Tongue (tissue), 2 donors: ENCODE measurements around the gene HSPA2. TPM values are rescaled to one million over a fixed set of nuclear protein-coding genes. Genes with fewer than 3 reads are reported as not detected.
A peak's percentile ranks its signal among the peaks of the same experiment; 100 is the strongest.

Source experiments
- DNase-seq: peaks from one replicate; pipeline ENCODE4 v3.0.0-alpha.2; 2015
- total RNA-seq: library from RNA; depleted of rRNA; stranded (reverse); fragments of >200 nt; gene quantifications from one replicate; pipeline ENCODE4 v1.2.3, GENCODE V29; 2014

Gene HSPA2
- 67.6 TPM for total RNA-seq

DNA sequence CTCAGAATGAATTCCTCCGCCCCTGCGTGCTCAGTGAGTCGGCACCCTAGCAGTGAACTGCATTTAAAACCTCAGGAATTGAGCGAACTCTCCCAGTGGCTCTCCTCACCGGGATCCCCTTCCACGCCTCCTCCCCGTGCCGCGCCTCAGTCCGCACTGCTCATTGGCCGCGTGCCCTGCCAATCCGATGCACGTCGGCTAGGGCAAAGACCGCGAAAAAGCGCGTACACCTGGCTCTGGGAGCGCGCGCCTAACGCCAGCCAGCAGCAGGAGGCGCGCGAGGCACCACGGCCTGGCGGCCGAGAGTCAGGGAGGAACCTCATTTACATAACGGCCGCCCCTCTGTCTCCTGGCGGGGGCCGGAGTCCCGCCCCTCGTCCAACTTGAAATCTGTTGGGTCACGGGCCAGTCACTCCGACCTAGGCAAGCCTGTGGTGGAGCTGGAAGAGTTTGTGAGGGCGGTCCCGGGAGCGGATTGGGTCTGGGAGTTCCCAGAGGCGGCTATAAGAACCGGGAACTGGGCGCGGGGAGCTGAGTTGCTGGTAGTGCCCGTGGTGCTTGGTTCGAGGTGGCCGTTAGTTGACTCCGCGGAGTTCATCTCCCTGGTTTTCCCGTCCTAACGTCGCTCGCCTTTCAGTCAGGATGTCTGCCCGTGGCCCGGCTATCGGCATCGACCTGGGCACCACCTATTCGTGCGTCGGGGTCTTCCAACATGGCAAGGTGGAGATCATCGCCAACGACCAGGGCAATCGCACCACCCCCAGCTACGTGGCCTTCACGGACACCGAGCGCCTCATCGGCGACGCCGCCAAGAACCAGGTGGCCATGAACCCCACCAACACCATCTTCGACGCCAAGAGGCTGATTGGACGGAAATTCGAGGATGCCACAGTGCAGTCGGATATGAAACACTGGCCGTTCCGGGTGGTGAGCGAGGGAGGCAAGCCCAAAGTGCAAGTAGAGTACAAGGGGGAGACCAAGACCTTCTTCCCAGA, at the start of gene HSPA2:
Gene HSPA2, plus strand, starts transcription at position 534 of the 995 bp plus-strand sequence. Its CDS starts 109 bp downstream, at position 643.
- peak; percentile 99 for DNase-seq

DNA sequence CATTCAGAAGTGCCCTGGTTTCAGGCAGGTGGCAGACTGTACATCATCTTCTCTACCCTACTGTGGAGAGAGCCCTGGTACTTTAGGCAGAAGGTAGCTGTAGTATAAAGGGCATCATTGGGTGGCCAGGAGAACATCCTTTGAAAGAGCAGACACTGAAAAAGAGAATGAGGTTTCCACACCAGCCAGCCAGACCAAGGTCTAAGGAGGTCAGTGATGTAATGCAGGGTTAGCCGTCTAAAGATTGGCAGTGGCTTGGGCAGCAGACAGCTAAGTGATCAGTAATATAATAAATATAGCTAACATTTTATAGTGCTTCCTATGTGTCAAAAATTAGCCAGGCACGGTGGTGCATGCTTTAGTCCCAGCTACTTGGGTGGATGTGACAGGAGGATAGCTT, 48.9 kb upstream of the HSPA2 start:
- DNase-seq, result no peak

DNA sequence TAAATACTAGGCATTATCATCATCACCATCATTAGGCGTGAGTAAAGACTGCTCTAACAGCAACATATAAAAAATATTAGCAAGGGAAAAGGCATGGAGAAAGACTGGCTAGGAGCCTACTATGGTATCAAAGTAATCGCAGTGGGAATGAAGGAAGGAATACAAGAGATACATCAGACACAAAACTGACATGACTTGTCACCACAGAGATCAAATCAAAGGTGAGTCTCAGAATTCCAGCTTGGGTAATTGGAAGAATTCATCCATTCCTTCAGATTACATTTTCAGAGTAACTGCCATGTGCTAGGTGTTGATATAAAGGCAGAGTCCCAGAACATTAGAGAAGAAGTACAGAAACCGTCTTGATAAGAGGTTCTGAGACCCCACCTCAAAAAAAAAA, 47.1 kb upstream of the HSPA2 start:
- no peak for DNase-seq

DNA sequence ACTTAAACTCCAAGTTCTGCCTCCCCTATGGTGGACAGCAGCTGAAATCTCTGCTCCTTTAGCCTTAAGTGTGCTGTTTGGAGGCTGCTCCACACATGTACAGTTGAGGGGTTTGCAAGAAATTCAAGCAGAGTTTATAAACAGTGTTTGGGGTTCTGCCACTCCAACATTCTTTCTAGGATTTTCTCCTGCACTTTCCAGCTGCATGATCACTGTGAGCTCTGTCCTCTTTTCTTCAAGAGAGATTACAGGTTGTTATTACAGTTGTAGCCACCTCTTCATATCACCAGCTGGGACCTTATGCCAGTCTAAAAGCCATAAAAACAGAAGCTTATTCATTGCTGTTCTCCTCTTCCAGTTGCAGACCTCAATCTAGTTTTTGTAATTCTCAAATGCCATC, 45.3 kb upstream of the HSPA2 start:
- DNase-seq, result no peak

DNA sequence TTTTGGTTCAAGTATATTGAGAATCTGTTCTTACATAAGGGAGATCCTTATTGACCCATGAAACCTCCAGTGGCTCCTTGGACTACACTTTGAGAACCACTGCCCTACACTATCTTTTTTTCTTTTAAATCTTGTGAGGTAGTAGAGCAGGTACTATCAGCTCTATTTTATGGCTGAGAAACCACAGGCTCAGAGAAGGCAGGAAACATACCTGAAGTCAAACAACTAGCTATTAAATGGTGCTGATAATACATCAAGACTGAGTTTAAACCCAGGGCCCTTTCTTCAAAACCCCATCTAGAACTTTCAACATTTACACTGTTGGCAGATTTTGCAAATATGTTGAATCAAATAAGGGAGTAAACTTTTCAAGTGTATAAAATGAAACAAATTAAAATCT, 43.8 kb upstream of the HSPA2 start:
- no peak for DNase-seq

DNA sequence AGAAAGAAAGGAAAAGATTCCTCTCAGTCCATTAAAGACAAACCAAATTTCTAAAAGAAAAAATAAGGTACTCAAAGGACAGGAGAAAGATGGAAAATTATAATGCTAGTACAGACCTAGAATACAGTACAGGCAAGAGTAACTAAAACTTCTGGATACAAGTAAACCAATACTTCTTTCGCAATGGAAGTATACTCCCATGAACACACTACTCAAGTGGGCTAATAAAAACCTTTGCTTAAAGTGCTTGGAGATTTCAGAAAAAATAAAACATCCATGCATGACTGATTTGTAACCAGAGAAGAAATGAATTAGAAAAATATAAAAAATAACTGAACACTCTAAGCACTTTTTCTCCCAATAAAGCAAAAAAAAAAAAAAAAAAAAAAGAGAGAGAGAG, 40.5 kb upstream of the HSPA2 start:
- DNase-seq, result no peak

DNA sequence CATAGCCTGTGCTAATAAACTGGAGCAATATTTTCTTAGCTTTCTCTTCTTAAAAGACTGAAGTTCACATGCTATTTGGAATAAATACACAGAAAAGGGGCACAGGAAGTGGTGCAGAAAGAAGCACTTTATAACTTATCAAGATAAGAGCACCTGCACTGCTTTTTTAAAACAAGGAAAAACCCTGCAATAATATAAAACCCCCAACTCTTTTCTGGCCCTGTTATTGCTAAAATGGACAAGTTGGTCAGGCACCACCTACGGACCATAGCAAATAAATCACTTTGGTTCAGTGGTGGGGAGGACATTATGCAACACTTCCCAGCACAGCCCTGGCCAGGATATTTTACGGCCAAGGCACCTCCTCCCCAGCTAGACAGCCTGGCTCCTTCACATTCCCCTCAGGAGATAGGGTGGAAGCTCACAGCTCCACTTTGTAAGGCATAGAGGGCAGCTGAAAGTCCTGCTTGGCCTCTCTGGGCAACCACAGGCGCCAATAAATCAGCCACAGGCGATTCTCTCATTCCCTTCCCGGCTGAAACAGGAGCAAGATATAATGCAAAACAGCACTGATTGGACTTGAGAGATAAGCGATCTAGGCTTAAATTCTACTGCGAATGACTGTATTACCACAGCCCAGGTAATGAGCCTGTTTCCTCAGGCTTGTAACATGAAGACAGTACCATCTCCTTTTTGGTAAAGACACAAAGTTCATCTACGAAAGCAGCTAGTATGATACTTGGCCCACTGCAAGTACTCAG, 39.0 kb upstream of the HSPA2 start:
- no peak for DNase-seq

DNA sequence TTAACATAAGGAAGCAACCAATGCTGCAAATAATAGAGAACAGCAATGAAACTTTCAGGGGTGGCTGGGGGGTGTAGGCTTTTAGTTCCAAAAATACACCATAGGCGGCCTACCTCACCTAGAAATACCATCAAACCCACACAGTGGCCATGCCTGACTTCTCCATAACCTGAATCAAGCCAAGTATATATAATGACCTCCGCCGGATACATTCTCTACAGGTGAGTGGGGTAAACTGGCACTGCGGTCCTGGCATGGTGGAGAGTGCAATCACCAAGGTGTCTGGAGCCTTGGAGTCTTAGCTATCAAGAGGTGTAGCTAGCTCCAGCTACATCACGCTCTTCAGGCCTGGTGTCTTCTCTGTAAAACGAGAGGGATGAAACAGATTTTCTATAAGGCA, 38.1 kb upstream of the HSPA2 start:
- DNase-seq, result no peak

DNA sequence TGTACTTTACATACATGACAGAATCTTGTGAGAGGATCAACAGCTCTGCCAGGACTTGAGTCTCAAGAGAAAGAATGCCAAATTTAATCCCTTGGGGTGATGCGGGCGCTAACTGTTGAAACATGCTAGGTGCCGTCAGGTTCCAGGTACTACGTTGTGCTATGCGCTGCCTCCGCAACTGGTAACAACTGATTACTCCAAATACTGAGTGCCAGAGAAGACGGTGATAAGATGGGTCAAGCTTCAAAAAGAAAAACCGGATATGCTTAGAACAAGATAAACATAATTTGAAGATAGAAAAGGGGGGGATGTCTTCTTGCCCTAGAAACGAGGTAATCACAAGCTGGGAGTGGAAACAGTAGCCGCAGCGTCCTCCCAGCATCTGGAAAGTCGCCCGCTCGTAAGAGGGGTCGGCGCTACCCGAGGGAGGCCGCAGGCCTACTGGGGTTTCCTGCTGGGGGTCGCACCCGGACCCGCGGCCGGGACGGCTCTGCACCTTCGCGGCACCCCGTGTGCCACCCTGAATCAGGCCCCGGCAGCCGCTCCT, 37.6 kb upstream of the HSPA2 start:
- DNase-seq, result peak; percentile 61

DNA sequence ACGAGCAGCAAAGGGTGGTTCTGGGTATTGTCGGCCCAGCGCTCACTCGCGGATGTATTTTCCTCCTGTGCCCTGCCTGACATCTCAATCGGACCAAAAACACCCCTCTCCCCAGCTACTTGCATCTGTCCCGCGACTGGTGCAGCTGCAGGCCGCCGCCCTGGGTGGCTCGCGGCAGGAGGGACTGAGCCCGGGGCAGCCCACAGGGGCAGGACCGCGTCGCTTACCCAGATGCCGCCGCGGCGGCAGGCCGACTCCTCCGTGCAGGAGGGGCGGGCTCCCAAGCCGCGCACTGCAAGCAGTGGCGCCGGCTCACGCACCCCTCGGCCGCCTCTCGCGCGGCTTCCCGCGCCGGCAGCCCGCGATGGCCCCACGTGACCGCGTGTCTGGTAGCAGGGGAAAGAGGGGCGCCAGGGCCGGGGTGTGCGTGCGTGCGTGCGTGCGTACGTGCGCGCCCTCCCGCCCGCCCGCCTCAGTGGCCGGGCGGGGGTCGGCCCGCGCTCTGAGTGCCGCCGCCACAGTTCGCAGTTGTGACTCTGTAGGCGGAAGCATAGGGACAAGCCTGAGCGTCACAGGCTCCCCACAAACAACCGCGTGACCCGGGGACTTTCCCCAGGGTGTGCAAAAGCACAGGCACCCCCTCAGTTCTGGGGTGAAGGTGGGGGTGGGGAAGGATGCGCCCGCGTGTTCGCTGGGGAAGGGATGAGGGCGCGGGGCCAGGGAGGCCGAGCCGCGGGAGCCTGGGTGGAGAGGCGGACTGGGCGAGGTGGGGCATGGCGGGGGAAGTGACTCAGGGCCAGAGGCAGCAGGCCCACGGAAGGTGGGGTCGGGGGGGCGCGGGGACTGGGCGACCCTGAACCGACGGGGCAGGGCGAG, 36.9 kb upstream of the HSPA2 start, which contains the start of gene ZBTB25:
Gene ZBTB25, minus strand, starts transcription at position 405 of the 876 bp plus-strand sequence. CDS start 13,305 bp downstream, outside the sequence.
- DNase-seq, result peak; percentile 97

DNA sequence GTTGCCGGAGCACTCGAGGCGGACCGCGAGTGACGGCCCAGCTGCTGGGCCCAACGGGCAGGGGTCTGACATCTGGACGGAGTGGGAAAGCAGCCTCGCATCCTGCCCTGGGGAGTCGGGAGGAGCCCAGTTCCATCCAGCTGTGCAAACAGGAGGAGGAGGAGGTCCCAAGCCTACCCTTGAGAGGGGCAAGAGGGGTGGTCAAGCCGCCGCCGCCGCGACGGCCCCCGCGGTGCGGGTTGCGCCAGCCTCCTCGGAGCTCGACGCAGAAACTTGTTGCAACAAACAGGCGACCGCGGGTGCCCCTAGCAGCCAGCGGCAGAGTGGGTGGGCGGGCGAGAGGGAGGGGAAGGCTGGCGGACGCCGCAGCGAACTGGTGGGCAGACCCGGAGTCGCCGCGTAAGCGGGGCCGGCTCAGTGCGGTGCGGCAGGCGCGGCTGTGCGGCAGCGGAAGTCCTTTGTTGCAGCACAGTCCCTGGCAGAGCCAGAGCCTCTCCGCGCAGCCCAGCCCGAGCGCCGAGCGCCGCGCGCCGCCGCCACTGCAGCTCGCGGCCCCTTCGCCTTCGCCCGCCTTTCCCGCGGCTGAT, 36.1 kb upstream of the HSPA2 start, which contains the start of gene ZBTB1:
Gene ZBTB1, plus strand, starts transcription at position 461 of the 587 bp plus-strand sequence. CDS start 16,735 bp downstream, outside the sequence.
- DNase-seq, result peak; percentile 91

DNA sequence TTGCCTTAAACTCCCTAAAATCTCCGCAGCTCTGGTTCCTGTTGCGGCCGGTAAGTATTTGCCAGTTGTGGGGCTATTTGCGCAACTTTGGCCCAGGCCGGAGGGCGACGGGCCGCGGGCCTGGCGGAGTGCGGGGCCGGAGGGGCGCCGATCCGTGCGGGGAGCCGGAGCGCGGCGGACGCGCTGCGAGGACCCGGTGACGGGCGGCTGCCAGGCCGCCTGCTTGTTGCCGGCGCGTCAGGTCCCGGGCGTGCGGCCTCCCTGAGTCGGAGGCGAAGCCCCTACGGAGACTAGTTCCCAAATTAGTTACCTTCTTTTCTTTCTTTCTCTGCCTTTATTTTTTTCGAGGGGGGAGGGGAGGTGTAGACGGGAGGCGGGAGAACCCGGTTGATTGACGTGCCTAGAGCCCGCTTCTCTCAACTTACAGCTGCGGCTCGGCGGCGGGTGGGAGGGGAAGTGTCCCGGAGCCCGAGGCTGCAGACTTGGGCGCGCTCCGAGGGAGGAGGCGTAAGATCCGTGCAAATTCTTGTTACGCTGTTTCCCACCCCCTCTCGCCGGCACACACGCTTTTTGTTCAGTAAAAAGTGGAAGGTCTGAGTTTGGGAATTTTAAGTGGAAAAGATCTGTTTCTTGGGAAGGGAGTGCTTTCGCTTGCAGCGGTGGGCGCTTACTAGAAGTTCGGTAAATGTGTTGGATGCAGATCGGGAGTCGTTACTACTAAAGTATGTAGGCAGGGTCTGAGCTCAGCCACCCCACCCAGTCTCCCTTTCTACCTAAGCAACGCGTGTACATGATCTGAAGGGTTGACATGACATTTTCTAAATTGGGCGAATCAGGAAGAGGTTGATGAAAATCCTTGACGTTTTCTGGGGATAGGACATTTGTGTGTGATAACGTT, 35.4 kb upstream of the HSPA2 start:
- DNase-seq, result peak; percentile 97

DNA sequence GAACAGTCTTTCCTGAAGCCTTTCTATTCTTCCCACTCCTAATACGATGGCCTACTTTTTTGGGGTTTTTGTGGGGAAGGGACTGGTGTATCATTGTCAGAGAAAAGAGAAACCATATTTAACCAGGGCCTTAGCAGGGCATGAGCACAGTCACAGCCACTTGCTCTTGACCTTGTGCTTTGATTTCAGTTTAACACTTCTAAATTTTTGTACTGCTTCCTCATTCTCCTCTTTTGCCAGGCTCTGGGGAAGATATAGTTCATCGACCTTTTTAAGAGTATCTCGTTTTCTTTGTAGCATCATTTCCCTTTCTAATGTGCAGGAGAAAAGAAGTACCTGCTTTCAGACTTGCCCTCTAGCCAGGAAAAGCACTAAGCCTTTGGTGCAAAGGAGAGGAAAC, 33.8 kb upstream of the HSPA2 start:
- no peak for DNase-seq

DNA sequence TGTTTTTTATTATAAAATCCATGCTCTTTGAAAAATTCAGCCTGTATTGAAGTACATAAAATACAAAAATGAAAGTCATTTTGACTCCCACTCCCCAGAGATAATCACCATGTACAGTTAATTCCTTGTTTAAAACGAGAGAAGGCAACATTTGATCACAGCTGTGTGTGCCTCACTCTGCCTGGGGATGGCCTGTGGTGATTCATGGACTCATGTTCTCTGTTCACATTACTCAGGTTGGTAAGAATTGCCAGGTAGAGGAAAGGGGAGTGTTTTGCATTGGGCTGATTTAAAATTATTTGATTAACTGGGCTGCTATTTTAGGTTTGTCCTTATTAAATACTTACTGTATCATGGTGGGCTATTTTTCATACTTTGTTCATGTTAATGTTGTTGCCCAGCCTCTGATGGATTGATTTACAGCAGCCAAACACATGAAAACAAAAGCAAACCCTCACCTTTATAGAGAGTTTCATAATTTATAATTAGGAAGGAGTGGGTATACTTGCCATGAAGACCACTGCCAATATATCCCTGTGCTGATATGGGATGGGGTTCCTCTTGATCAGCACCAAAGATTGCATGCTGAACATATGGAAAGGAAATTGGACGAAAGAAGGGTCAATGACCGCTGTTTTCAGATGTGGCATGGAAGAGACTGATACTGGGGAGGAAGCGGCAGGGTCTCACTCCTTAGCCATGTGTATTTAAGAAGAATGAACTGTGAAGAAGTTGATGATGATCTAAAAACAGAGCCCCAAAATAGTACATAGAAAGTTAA, 33.0 kb upstream of the HSPA2 start:
- DNase-seq, result no peak

DNA sequence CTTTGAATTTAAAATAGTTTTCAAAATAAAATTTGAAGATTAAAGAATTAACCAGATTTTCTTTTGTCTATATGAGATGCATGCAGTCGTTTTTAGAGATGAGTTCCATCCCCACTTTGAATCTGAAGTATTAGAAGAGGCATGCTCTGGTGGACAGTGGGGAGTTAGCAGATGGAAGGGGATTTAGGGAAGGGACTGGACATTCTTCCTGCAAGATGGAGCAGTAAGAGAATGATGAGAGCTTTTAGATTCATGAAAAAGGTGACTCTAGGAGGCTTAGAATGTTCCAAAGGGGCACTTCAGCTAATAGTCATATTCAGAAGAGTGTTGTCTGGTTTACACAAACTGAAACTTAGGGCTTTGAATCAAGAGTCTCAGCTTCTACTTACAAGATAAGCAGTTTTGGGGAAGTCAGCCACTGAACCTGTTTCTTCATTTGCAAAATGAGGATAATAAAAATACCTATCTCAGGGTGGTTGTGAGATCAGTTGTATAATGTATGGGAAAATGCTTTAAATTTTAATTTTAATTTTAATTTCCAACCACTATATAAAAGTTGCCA, 32.2 kb upstream of the HSPA2 start:
- DNase-seq, result no peak

DNA sequence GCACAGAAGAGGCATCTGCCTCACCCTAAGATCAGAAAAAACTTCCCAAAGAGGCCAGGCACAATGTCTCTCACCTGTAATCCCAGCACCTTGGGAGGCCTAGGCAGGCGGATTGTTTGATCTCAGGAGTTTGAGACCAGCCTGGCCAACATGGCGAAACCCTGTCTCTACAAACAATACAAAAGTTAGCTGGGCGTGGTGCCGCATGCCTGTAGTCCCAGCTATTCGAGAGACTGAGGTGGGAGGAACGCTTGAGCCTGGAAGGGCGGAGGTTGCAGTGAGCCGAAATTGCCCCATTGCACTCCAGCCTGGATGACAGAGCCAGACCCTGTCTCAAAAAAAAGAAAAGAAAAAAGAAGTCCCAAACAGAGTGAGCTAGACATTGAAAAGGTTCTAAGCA, 31.5 kb upstream of the HSPA2 start:
- DNase-seq, result no peak

DNA sequence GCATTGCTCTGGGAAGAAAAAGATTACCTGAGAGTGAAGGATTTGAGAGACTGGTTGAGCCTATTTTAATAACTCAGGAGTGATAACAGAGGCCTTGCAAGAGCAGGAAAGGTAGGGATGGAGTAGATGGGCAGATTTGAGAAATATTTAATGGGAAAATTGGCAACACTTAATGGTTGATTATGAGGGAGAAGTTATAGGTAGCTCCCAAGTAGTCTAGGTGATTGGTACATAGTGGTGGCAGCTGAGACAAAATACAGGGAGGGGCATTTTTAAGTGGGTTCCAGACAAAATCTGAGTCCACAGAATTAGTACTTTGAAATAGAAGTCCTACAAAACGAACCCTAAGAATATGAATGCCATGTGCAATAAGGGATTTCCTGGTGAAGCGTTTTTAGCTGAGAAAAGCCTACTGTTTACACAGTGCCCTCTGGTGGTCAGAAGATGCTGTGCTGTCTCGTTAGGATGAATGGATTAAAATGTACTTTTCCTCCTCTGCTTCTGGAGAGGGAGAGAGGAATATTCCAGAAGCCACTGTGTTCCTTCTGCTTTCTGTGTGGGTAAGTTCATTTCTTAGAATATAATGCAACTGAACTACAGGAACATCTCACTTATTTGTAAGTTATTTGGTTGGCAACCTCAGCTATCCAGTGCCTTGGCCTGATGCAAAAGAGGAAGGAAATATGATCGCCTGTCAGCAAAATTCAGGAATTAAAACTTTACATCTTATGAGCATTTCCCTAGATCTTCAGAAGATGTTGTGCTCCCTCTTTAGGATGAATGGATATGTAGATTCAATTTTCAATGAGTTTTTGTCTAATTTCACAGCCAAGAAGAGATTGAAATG, 29.5 kb upstream of the HSPA2 start:
- DNase-seq, result peak; percentile 88

DNA sequence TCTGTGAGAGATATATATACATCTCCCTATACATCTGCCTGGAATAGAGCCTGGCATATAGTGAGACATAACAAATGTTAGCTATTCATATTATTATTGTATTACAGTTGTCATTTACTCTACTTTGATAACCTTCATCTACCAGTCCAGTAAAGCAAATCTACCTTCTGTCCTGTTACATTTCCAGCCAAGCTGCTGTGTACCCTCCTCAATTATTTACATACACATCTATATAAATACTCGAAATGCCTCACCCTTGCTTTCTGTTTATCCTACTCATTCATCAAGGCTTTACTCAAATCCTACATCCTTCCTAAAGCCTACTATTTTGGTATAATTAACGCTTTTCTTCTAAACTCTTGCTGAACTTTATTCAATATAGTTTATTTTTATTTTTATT, 27.3 kb upstream of the HSPA2 start:
- DNase-seq, result no peak
